Right lobe of liver (tissue), 4 donors: ENCODE measurements around the gene UBE3B.

Experiments
- POLR2A ChIP-seq: fragments of 450-650 bp; IDR thresholded peaks from one replicate; pipeline ENCODE4 v1.6.1; 2017; ENCODE audit warnings: antibody characterized with exemption, mild to moderate bottlenecking
- TF ChIP-seq, protein P1 (sequence below), 4 donors: fragments of 200-600 bp in 3 of 4; fragments of 450-650 bp in 1 of 4; IDR thresholded peaks; one replicate each; pipeline versions ENCODE4 v1.5.1 to v1.8.0; 2016 to 2022; ENCODE audit warnings: antibody characterized with exemption in 4 of 4, mild to moderate bottlenecking in 2 of 4
- donor health status: DM: no; HTN: no; CAD: no.
- donor health status: DM: no; HTN: no; CAD: no.
- donor health status: DM: no; HTN: yes; CAD: no.

- TF ChIP-seq, protein P1, sequence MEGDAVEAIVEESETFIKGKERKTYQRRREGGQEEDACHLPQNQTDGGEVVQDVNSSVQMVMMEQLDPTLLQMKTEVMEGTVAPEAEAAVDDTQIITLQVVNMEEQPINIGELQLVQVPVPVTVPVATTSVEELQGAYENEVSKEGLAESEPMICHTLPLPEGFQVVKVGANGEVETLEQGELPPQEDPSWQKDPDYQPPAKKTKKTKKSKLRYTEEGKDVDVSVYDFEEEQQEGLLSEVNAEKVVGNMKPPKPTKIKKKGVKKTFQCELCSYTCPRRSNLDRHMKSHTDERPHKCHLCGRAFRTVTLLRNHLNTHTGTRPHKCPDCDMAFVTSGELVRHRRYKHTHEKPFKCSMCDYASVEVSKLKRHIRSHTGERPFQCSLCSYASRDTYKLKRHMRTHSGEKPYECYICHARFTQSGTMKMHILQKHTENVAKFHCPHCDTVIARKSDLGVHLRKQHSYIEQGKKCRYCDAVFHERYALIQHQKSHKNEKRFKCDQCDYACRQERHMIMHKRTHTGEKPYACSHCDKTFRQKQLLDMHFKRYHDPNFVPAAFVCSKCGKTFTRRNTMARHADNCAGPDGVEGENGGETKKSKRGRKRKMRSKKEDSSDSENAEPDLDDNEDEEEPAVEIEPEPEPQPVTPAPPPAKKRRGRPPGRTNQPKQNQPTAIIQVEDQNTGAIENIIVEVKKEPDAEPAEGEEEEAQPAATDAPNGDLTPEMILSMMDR (IDR thresholded peaks at IDR 0.05), result no peak
- TF ChIP-seq POLR2A, result no peak
Measured at GRCh38 chr12:109497675-109498074, 20.2 kb downstream of the UBE3B start.
